ENCODE results near the gene MAFG.

- TF ChIP-seq CTCF (IDR thresholded peaks at IDR 0.05 in 4 of 5, conservative IDR thresholded peaks at IDR 0.05 in 1 of 5) (no peak), POLR2A (IDR thresholded peaks at IDR 0.05) (no peak)
These were observed 6.0 kb downstream of the MAFG start for GRCh38 chr17:81921537-81921862.

Measured in gastrocnemius medialis (tissue), 4 donors.